ENCODE data around the gene RABIF. TPM values are rescaled to one million over a fixed set of nuclear protein-coding genes. Genes with fewer than 3 reads are reported as not detected.

RABIF gene
- total RNA-seq, 2 experiments from 2014 or later = 11.5 to 15.3 TPM

- Mint-ChIP-seq H3K36me3 (no peaks in the 10 kb centered on the region), H3K4me1 (peaks cover 8% of the 10 kb centered on the region), H3K4me3 (peak overlapping the region; percentile 75), H3K27ac (no peak overlapping the region), H3K27me3 (peaks cover 60% of the 10 kb centered on the region), H3K9me3 (ENCODE audit: low read depth) (no peaks in the 10 kb centered on the region)
- DNase-seq = peak; percentile 57
- peak; percentile 62 for ATAC-seq
- CTCF ChIA-PET = interaction anchor here (0.8 to 1.0 kb wide), 3 partner anchors 14 to 138 kb away, joined by 3 read pairs; no protein-coding TSS in a partner anchor
Observed at GRCh38 chr1:202860744-202861419, 28.1 kb downstream of the RABIF start.

- H3K9me3 Mint-ChIP-seq (ENCODE audit: low read depth) = no peaks in the 10 kb centered on the region
- H3K27me3 Mint-ChIP-seq = peaks cover 41% of the 10 kb centered on the region
- CTCF ChIA-PET = interaction anchor here (1.0 to 1.5 kb wide), 2 partner anchors 108 to 139 kb away, joined by 3 read pairs; no protein-coding TSS in a partner anchor
- H3K36me3 Mint-ChIP-seq = no peaks in the 10 kb centered on the region
- no peak overlapping the region for H3K27ac Mint-ChIP-seq
- peaks cover 8% of the 10 kb centered on the region for H3K4me1 Mint-ChIP-seq
- DNase-seq (no peak), ATAC-seq (no peak)
- no peak overlapping the region for H3K4me3 Mint-ChIP-seq
Observed at GRCh38 chr1:202858789-202859414, 30.0 kb downstream of the RABIF start.

GRCh38 chr1:202858331-202858730 is 30.6 kb downstream of the RABIF start:
- CTCF ChIA-PET = interaction anchor here (1.0 to 1.5 kb wide), 2 partner anchors 107 to 138 kb away, joined by 3 read pairs; no protein-coding TSS in a partner anchor
- Mint-ChIP-seq H3K27ac (no peak overlapping the region), H3K9me3 (ENCODE audit: low read depth) (no peaks in the 10 kb centered on the region), H3K4me1 (peaks cover 8% of the 10 kb centered on the region), H3K36me3 (no peaks in the 10 kb centered on the region), H3K27me3 (peaks cover 36% of the 10 kb centered on the region), H3K4me3 (no peak overlapping the region)
- DNase-seq = no peak
- no peak for ATAC-seq

GRCh38 chr1:202857136-202857610 is 31.8 kb downstream of the RABIF start:
- peaks cover 10% of the 10 kb centered on the region for H3K4me1 Mint-ChIP-seq
- H3K9me3 Mint-ChIP-seq (ENCODE audit: low read depth) = no peaks in the 10 kb centered on the region
- H3K27ac Mint-ChIP-seq = no peak overlapping the region
- peaks cover 25% of the 10 kb centered on the region for H3K27me3 Mint-ChIP-seq
- no peak overlapping the region for H3K4me3 Mint-ChIP-seq
- no peak for DNase-seq
- CTCF ChIA-PET = no interaction called here
- no peaks in the 10 kb centered on the region for H3K36me3 Mint-ChIP-seq
- no peak for ATAC-seq

GRCh38 chr1:202856014-202856413 is 32.9 kb downstream of the RABIF start:
- Mint-ChIP-seq H3K27ac (no peak overlapping the region), H3K27me3 (peaks cover 15% of the 10 kb centered on the region), H3K36me3 (no peaks in the 10 kb centered on the region), H3K4me3 (no peak overlapping the region), H3K4me1 (peaks cover 5% of the 10 kb centered on the region), H3K9me3 (ENCODE audit: low read depth) (no peaks in the 10 kb centered on the region)
- CTCF ChIA-PET = no interaction called here
- ATAC-seq = no peak
- no peak for DNase-seq

- H3K36me3 Mint-ChIP-seq = no peaks in the 10 kb centered on the region
- H3K9me3 Mint-ChIP-seq (ENCODE audit: low read depth) = no peaks in the 10 kb centered on the region
- H3K4me1 Mint-ChIP-seq = peaks cover 5% of the 10 kb centered on the region
- peaks cover 6% of the 10 kb centered on the region for H3K27me3 Mint-ChIP-seq
- H3K4me3 Mint-ChIP-seq = no peak overlapping the region
- CTCF ChIA-PET = interaction anchor here (1.1 kb wide), 1 partner anchor 52 kb away, joined by 3 read pairs; no protein-coding TSS in a partner anchor
- no peak overlapping the region for H3K27ac Mint-ChIP-seq
- ATAC-seq (no peak), DNase-seq (no peak)
Observed at GRCh38 chr1:202854787-202855186, 34.2 kb downstream of the RABIF start.

- CTCF ChIA-PET = interaction anchor here (0.5 to 5.7 kb wide), 13 partner anchors 11 to 156 kb away, joined by 3 to 26 read pairs (median 4); no protein-coding TSS in a partner anchor
Observed at GRCh38 chr1:202852163-202852904, 36.6 kb downstream of the RABIF start.

GRCh38 chr1:202850593-202851362 is 38.2 kb downstream of the RABIF start:
- ATAC-seq = no peak
- no peak for DNase-seq
- Mint-ChIP-seq H3K9me3 (ENCODE audit: low read depth) (no peaks in the 10 kb centered on the region), H3K36me3 (no peaks in the 10 kb centered on the region), H3K4me1 (peaks cover 12% of the 10 kb centered on the region), H3K27ac (no peak overlapping the region), H3K27me3 (no peaks in the 10 kb centered on the region), H3K4me3 (no peak overlapping the region)
- CTCF ChIA-PET = interaction anchor here (0.8 to 5.7 kb wide), 6 partner anchors 9 to 154 kb away, joined by 3 to 26 read pairs (median 3); no protein-coding TSS in a partner anchor

More at GRCh38 chr1:202852163-202852904, 36.6 kb downstream of the RABIF start:
- no peak overlapping the region for H3K4me3 Mint-ChIP-seq
- ATAC-seq = peak; percentile 91
- H3K4me1 Mint-ChIP-seq = peaks cover 12% of the 10 kb centered on the region
- no peaks in the 10 kb centered on the region for H3K27me3 Mint-ChIP-seq
- H3K27ac Mint-ChIP-seq = no peak overlapping the region
- no peaks in the 10 kb centered on the region for H3K9me3 Mint-ChIP-seq (ENCODE audit: low read depth)
- no peaks in the 10 kb centered on the region for H3K36me3 Mint-ChIP-seq
- peak; percentile 70 for DNase-seq

GRCh38 chr1:202848191-202848542 is 40.8 kb downstream of the RABIF start:
- no peak for DNase-seq
- H3K4me3 Mint-ChIP-seq = no peak overlapping the region
- H3K4me1 Mint-ChIP-seq = peaks cover 12% of the 10 kb centered on the region
- no peaks in the 10 kb centered on the region for H3K36me3 Mint-ChIP-seq
- no peak for ATAC-seq
- no peaks in the 10 kb centered on the region for H3K27me3 Mint-ChIP-seq
- no peak overlapping the region for H3K27ac Mint-ChIP-seq
- no peaks in the 10 kb centered on the region for H3K9me3 Mint-ChIP-seq (ENCODE audit: low read depth)
- CTCF ChIA-PET = no interaction called here

- no peak for ATAC-seq
Observed at GRCh38 chr1:202844935-202845334, 44.0 kb downstream of the RABIF start.

GRCh38 chr1:202844259-202844658 is 44.7 kb downstream of the RABIF start:
- DNase-seq (no peak), ATAC-seq (no peak)
- Mint-ChIP-seq H3K4me3 (no peak overlapping the region), H3K9me3 (ENCODE audit: low read depth) (no peaks in the 10 kb centered on the region), H3K27ac (no peak overlapping the region), H3K4me1 (peaks cover 6% of the 10 kb centered on the region), H3K27me3 (no peaks in the 10 kb centered on the region), H3K36me3 (no peaks in the 10 kb centered on the region)
- CTCF ChIA-PET = no interaction called here

More at GRCh38 chr1:202844935-202845334, 44.0 kb downstream of the RABIF start:
- H3K4me1 Mint-ChIP-seq = peaks cover 6% of the 10 kb centered on the region
- no peaks in the 10 kb centered on the region for H3K9me3 Mint-ChIP-seq (ENCODE audit: low read depth)
- H3K27ac Mint-ChIP-seq = no peak overlapping the region
- DNase-seq = no peak
- no peaks in the 10 kb centered on the region for H3K27me3 Mint-ChIP-seq
- H3K4me3 Mint-ChIP-seq = no peak overlapping the region
- H3K36me3 Mint-ChIP-seq = no peaks in the 10 kb centered on the region
- CTCF ChIA-PET = interaction anchor here (0.6 to 0.8 kb wide), 2 partner anchors 15 to 154 kb away, joined by 3 to 4 read pairs; no protein-coding TSS in a partner anchor

GRCh38 chr1:202843081-202843480 is 45.9 kb downstream of the RABIF start:
- Mint-ChIP-seq H3K4me1 (peaks cover 3% of the 10 kb centered on the region), H3K27me3 (no peaks in the 10 kb centered on the region)
- CTCF ChIA-PET = interaction anchor here (0.5 kb wide), 1 partner anchor 54 kb away, joined by 3 read pairs; no protein-coding TSS in a partner anchor

More at GRCh38 chr1:202843081-202843480, 45.9 kb downstream of the RABIF start:
- no peak for DNase-seq
- H3K4me3 Mint-ChIP-seq = no peak overlapping the region
- H3K9me3 Mint-ChIP-seq (ENCODE audit: low read depth) = no peaks in the 10 kb centered on the region
- ATAC-seq = no peak
- H3K36me3 Mint-ChIP-seq = no peaks in the 10 kb centered on the region
- H3K27ac Mint-ChIP-seq = no peak overlapping the region

All from activated CD8-positive, alpha-beta memory T cell treated with anti-CD3 and anti-CD28 coated beads, Interleukin-2, amount 10 ng/mL, durations not matched to agents 7 days and 5 days (primary cell).